22Rv1 (cell line): ENCODE measurements around the gene SLC22A17.
A peak's percentile ranks its signal among the peaks of the same experiment; 100 is the strongest.

Source experiments
- H3K27ac ChIP-seq: fragments of 450-650 bp; 2 replicates; pipeline ENCODE4 v1.5.1; 2017
- ZFX ChIP-seq: fragments of 450-650 bp; IDR thresholded peaks from 2 replicates; pipeline ENCODE4 v1.6.1; 2017; ENCODE audit warnings: antibody characterized with exemption, borderline replicate concordance
- TF ChIP-seq, protein P1 (sequence below): fragments of 450-650 bp; IDR thresholded peaks from 2 replicates; pipeline ENCODE4 v1.5.1; 2017; ENCODE audit warnings: mild to moderate bottlenecking

SLC22A17 gene

DNA sequence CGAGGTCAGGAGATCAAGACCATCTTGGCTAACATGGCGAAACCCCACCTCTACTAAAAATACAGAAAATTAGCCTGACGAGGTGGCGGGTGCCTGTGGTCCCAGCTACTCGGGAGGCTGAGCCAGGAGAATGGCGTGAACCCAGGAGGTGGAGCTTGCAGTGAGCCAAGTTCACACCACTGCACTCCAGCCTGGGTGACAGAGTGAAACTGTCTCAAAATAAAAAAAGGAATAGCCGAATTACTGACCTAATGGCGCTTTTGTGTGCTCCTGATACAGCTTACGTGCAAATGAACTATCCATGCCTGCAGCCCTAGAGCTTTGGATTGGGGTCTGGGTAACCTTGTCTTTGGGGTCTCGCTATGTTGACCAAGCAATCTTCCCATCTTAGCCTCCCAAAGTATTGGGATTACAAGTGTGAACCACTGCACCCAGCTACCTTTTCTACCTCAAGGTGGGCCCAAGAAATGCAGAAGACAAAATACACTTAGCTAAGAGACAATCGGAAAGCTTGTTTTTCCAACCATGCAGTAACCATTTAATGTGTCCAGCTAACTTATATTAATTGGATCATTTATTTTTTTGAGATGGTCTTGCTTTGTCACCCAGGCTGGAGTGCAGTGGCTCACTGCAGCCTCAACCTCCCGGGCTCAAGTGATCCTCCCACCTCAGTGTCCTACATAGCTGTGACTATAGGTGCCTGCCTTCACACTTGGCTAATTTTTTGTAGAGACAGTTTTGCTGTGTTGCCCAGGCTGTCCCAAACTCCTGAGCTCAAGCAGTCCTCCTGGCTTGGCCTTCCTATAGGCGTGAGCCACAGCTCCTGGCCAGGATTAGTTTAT lies 26.0 kb downstream of the SLC22A17 start:
- TF ChIP-seq, protein P1, sequence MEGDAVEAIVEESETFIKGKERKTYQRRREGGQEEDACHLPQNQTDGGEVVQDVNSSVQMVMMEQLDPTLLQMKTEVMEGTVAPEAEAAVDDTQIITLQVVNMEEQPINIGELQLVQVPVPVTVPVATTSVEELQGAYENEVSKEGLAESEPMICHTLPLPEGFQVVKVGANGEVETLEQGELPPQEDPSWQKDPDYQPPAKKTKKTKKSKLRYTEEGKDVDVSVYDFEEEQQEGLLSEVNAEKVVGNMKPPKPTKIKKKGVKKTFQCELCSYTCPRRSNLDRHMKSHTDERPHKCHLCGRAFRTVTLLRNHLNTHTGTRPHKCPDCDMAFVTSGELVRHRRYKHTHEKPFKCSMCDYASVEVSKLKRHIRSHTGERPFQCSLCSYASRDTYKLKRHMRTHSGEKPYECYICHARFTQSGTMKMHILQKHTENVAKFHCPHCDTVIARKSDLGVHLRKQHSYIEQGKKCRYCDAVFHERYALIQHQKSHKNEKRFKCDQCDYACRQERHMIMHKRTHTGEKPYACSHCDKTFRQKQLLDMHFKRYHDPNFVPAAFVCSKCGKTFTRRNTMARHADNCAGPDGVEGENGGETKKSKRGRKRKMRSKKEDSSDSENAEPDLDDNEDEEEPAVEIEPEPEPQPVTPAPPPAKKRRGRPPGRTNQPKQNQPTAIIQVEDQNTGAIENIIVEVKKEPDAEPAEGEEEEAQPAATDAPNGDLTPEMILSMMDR: no peak
- no peak for TF ChIP-seq ZFX
- H3K27ac ChIP-seq: peak overlapping the region; percentile 13; the same call in 1 of the 2 replicates

DNA sequence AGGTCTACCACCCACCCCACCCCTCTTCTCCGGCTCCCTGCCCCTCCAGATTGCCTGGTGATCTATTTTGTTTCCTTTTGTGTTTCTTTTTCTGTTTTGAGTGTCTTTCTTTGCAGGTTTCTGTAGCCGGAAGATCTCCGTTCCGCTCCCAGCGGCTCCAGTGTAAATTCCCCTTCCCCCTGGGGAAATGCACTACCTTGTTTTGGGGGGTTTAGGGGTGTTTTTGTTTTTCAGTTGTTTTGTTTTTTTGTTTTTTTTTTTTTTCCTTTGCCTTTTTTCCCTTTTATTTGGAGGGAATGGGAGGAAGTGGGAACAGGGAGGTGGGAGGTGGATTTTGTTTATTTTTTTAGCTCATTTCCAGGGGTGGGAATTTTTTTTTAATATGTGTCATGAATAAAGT lies 26.9 kb downstream of the SLC22A17 start:
- peak overlapping the region; percentile 13; the same call in 1 of the 2 replicates for H3K27ac ChIP-seq

DNA sequence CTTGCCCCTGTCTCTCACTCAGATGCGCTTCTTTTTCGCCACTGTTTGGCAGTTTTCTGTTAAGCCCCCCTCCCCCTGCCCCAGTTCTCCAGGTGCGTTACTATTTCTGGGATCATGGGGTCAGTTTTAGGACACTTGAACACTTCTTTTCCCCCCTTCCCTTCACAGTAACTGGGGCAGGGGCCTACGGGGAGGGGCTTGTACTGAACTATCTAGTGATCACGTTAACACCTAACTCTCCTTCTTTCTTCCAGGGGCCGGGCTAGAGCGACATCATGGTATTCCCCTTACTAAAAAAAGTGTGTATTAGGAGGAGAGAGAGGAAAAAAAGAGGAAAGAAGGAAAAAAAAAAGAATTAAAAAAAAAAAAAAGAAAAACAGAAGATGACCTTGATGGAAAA lies 27.7 kb downstream of the SLC22A17 start:
- TF ChIP-seq, protein P1: no peak
- TF ChIP-seq ZFX: no peak
- 0 out of 2 replicates have a peak overlapping the region, but pooled peaks have one; percentile 96 for H3K27ac ChIP-seq

- peak overlapping the region; percentile 96; the same call in 1 of the 2 replicates for H3K27ac ChIP-seq
- TF ChIP-seq, protein P1: no peak
- TF ChIP-seq ZFX: no peak
These were observed 28.2 kb downstream of the SLC22A17 start for GRCh38 chr14:23324455-23324846.

- TF ChIP-seq, protein P1: no peak
- no peak for TF ChIP-seq ZFX
- peak overlapping the region; percentile 96; the same call in 1 of the 2 replicates for H3K27ac ChIP-seq
These were observed 28.7 kb downstream of the SLC22A17 start for GRCh38 chr14:23323838-23324454.

GRCh38 chr14:23322568-23323517 lies 29.8 kb downstream of the SLC22A17 start:
- TF ChIP-seq, protein P1: no peak
- TF ChIP-seq ZFX: no peak
- H3K27ac ChIP-seq: peak overlapping the region; percentile 96
